Measurements from ENCODE around the gene PRKN.

- no peak for TF ChIP-seq CTCF (IDR thresholded peaks at IDR 0.05; ENCODE audit: insufficient read depth, low read length)
- no peak for TF ChIP-seq REST (IDR thresholded peaks at IDR 0.05; ENCODE audit: insufficient replicate concordance, low read depth)
- no peak for TF ChIP-seq POLR2AphosphoS5 (IDR thresholded peaks at IDR 0.05; ENCODE audit: low read depth)
Measured at GRCh38 chr6:161667957-161668356, 1059.6 kb downstream of the PRKN start.
